T1000 (cell line): Measurements from ENCODE around the gene SLC7A5.
A peak's percentile ranks its signal among the peaks of the same experiment; 100 is the strongest.
"Not testable (repeated sequence)": the region's sequence is repeated elsewhere in the genome, so short reads cannot be mapped to it uniquely, and the experiment has no call there.

Experiments used
- DNase-seq: peaks from one replicate; lab custom pipeline; 2025; ENCODE audit warnings: mixed read lengths; lab: John Stamatoyannopoulos, UW

Gene SLC7A5

DNA sequence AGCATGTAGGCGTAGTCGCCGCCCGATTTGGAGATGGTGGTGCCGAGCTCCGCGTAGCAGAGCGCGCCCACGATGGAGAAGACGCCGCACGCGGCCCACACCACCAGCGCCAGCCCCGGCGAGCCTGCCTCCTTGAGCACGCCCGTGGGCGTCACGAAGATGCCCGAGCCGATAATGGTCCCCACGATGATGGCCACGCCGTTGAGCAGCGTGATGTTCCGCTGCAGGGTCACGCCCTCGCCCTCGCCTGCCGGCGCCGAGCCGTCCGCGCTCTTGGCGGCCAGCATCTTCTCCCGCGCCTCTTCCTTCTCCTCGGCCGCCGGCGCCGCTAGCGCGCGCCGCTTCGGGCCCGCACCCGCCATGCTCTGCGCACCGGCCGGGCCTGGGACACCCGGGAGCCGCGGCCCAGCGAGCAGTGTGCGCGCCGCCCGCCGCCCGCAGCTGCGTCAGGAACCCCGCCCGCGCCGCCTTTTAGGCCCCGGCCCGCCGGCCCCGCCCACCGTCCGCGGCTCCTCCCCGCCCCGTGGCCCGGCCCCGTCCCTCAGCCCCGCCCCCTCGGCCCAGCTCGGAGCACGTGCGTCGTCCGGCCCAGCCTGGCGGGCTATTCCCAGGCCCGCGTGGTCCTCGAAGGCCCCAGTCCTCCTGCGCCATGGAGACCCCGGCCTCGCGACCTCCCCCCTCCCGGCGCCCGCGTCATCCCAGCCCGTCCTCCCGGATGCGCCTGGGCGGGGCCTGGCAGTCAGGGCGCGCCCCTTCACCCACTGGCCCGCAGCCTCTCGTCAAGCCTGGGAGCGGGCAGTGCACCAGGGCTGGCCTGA is at the start of gene SLC7A5:
Gene SLC7A5 (minus strand): TSS at position 447 of the 818 bp plus-strand sequence. CDS start 85 bp downstream, at position 362.
- DNase-seq: peak; percentile 66

DNA sequence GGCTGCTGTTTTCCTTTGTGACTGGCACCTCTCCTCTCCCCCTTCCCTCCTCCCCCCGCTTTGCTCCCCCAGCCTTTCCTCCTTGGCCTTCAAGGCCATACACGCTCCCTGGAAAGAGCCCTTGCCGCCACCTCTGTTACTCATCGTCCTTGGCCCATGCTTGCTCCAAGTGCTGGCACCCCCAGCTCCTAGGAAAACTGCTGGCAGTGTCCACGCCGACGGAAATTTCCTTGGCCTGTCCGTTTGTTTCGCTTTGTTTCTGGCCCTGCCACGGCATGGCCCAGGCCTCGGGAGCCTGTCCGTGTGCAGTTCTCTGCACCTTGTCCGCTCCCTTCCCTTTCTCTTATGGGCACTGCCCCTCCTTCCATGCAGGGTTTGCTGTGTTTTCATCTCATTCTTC is 49.0 kb upstream of the SLC7A5 start:
- DNase-seq: no peak

DNA sequence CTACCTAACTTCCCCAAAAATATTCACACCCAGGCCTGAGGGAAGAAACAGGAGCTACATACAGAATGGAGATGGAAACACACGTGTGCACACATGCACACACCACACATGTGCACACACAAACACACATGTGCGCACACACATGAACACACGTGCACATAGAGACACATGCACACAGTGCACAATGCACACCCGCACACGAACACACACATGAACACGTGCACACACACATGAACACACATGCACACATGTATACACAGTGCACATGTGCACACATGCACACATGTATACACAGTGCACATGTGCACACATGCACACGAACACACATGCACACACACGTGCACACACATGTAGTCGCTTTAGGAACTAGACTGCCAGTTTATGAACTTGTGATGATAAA is 48.2 kb upstream of the SLC7A5 start:
- no peak for DNase-seq

DNA sequence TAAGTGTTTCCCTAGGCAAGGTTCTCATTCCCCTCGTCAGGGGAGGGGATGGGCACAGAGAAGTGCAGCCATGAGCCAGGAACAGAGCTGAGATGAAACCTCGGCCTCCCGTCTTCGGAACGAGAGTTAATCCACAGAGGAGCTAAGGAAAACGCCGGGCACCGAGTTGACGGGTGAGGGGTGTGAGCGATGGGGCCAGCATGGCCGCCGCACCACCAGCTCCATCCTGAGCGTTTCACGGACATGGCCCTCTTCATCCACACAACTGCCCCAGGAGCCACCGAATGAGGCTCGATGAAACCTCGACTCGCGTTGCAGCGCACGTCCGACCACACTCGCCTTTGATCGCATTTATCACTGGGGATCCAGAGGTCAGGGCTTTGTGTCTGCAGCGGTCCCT is 45.5 kb upstream of the SLC7A5 start:
- DNase-seq: no peak

DNA sequence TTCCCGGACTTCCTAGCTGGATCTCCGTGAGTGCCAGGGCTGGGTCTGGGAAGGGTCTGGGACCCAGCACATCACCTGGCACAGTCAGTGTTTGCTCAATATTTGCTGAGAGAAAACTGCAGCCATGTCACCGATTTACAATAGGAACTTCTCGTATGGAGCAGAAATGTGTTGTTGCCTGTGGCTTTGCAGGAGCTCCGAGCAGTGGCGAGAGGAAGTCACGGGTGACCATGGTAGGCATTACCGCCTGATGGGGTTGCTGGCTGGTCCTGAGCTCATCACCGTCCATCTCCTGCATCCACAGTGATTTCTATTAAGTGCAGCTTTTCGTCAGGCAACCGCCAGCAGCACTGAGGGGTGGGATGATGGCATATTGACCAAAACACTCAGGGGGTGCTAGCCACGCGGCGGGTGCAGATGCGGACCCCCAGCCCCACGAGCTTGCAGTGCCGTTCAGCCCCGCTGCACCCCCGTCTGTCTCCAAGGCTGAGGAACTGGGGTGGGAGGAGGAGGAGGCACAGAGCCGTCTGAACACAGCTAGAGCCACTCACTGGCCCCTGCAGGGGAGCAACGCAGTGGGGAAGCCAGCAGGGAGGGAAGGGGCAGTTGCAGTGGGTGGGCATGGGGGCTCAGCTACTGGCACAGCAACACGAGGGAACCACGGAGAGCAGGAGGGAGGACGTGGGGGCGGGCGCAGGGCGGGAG is 44.9 kb upstream of the SLC7A5 start:
- not testable (repeated sequence) for DNase-seq

DNA sequence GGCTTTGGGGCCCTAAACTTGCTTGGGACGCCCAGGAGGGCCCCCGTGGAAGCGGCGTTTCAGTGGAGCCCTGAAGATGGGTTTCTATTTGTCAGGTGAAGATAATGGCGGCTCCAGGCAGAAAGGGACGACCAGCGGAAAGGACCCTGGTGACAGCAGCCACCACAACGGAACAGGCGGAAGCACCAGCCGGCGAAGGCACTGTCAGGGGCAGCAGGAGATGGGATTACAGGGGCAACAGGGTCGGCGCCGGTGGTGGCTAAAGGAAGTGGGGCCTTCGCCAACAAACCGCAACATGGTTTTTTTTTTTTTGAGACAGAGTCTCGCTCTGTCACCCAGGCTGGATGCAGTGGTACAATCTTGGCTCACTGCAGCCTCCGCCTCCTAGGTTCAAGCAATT is 43.4 kb upstream of the SLC7A5 start:
- DNase-seq: not testable (repeated sequence)

DNA sequence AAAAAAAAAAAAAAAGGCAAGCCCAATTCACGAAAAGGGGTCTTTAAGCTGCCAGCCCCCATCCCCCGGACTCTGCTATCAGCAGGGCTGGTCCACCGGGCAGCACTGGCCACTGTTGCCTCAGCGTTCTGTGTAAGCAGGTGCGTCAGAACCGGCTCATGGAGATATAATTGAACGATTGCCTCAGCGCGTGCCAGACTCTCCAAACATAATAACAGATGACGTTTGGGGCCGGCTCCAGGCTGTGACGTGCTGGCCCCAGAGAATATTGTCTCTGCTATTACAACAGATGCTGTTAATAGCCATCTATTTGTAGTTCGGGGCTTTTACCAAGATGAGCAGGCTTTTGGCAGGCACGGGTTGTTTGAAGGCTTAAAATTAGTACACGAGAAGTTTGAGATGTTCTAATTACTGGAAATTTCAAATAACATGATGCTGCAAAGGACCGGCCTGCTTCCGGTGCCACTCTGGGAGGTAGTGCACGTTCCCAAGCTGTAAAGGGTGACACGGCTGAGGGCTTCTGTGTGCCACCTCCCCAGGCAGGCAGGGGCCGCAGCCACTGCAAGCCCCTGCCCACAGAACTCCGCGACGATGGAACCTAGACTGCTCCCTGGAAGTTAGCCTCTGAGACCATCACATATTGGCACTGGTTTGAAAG is 41.9 kb upstream of the SLC7A5 start:
- DNase-seq: peak; percentile 17

DNA sequence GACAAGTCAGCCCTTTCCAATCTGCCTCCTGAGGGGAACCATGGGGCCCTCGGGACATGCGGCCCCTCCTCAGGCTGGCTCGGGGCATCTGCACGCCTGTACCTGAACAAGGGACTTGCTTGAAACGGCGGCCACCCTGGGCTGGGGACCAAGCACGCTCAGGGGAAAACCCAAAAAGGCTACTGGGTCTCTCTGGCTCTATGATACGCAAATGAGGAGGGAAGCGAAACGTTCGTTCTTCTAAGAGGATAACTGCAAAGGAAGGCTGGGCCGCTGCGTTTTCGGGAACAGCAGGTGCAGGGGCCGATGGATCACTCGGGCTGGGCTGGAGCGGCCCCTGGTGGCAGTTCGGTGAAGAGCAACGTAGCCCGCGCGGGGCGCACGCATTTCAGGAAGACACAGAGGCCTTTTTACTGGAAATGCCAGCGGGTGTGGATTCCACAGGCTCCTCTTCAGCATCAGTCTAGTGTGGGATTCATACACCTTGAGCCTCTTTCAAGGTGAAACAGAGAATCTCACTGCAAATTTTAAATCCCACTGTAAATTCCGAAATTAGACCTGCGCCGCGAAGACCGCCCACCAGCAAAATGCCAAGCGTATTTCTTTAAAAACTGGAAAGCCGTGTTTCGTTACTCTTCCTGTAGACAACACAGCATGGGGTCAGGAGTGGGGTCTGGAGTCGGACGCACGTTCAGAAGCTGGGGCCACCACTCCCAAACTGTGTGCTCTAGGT is 40.1 kb upstream of the SLC7A5 start:
- DNase-seq: peak; percentile 2

DNA sequence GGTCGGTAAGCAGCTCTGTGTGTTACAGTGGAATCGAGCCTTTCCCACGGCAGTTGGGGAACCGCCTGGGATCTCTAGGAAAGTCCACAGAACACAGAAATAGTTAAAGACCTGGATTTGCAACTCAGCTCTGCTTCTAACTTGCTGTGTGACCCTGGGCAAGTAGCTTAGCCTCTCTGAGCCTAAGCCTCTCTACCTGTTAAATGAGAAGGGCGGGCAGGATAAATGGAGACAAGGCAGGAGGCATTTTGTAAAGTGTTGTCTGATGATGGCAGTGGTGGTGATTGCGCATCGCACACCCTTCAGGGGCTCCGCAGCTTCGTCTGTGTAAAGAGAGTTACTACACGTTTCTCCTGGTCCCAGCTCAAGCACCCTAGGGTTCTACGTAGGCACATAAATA is 38.8 kb upstream of the SLC7A5 start:
- DNase-seq: not testable (repeated sequence)

DNA sequence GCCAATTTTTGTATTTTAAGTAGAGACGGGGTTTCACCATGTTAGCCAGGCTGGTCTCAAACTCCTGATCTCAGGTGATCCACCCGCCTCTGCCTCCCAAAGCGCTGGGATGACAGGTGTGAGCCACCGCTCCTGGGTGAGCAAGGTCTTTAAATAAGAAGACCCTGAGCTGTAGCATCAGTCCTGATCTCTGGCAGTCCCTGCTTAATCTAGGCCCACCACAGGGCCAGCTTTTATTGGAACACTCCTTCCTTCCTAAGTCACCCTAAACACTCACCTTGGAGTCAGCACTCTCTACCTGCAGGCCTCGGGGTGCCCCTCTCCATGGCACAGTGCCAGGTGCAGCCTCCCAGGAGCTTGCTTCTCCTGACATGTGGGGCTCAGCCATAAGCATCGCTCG is 36.2 kb upstream of the SLC7A5 start:
- not testable (repeated sequence) for DNase-seq

DNA sequence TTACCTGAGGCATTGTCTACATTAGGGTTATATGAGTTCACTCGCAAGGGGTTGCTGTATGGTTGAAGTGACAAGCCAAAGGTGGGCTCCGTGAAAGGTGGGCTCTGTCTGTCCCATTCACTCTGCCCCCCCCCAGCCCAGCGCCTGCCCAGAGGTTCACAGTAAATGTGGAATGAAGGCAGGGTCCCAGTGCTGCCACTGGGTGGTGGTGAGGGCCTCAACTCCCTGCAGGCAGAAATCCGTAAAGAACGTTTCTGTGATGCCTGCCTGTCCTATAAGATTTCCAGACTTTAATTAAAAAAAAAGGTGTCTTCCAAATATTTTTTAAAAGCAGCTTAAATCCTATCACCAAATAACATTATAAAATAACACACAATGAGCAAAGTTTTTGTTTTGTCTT is 35.7 kb upstream of the SLC7A5 start:
- DNase-seq: not testable (repeated sequence)

DNA sequence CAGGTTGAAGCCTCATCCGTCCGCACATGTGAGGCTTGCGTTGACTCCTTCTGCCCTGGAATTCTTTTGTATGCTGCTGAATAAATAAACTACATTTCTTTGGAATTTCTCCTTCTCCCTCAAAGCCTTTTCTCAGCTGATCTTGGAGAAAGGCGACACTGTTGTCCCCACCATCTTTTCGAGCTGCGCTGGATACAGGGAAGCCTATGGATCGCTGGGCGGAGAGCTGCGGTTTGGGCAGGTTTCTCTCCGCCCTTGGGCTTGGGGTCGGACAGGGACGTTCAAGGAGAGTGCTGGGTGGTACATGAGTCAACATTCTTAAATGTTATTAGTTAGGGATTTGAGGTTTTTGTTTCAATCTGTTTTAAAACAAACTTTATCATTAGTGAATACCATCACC is 31.2 kb upstream of the SLC7A5 start:
- not testable (repeated sequence) for DNase-seq

DNA sequence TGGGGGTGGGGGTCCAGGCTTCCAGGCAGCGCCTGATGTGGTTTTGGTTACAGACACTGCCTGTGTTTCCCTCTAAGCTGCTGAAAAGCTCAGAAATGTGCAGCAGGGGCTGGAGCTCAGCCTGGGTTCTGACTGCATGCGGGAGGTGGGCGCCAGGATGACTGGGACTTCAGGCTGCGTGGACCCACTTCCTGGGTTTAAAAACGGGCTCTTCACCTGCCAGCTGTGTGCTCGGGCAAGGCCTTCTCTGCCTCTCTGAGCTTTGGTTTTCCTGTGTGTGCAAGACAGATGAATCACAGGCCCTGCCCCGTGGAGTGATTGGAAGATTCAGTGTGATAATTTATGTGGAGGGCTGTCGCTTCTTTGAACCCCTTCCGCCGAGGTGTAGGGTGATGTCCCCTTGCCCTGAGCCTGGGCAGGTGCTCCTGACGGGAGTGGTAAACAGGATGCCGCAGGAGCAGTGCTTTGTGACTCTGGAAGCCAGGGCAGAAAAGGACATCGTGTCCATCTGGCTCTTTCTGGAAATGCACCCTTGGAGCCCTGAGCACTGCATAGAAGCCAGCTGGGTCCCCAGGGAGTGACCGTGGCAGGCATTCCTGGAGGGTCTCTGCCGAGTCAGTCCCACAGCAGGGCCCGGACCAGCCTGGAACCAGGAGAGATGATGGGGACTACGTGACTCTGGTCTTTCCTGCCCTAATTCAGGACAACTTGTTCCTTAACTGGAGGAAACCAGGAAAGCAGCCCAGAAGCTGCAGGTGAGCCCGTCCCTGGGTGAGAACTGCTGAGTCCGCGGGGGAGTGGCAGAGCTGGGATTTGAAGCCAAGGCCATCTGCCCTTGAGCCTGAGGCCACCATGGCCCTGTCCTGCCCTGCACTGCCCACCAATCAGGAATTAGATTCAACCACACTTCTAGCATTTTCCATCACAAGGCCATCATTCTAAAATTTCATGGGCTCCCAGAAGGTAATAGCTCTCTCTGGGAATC is 28.5 kb upstream of the SLC7A5 start:
- no peak for DNase-seq

DNA sequence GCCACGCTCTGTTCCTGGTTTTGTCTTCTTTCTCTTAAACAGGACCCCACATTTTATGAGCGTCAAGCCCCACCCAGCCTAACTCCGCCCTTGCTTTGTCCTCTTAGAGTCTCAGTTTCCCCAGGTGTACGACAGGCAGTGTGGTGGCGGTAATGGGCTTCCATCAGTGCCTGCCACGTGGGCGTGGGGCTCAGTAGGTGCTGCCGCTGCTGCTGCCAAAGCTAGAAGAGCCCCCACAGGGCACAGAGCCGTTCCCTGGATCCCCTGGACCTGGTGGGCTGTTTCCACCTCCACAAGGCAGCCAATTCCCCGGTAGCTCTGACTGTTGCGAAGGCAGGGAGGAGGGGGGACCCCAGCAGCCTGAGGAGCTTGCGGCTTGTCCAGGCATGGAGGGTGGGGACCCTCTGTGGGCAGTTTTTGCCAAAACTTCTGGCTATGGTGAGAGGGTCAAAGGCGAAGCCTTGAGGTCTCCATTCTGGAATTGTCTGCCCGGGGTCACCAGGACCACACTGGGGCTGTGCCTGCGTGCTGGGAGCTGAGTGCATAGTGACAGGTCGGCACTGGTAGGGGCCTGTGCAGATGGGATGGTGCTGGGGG is 27.7 kb upstream of the SLC7A5 start:
- not testable (repeated sequence) for DNase-seq

DNA sequence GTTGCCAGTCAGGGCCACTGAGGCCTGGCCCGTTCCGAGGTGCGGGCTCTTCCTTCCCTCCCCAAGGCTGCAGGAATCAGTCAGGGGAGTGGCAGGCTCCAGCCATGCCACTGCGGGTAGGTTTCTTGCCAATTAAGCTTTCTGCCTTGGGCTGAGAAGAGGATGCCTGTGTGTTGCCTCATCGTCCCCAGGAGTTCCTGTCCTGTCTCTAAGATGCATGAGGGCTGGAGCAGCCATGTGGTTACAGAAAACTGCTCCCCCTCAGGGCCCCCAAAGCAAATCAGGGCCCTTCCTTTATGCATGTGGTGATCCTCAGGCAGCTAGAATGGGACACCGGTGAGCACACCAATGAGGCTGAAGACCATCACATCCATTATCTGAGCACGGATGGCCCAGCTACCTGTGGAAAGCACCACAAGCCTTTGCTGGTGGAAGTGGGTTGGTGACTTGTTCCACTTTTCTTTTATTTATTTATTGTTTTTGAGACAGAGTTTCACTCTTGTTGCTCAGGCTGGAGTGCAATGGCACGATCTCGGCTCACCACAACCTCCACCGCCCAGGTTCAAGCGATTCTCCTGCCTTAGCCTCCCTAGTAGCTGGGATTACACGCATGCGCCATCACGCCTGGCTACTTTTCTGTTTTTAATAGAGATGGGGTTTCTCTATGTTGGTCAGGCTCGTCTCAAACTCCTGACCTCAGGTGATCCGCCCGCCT is 27.0 kb upstream of the SLC7A5 start:
- DNase-seq: not testable (repeated sequence)

DNA sequence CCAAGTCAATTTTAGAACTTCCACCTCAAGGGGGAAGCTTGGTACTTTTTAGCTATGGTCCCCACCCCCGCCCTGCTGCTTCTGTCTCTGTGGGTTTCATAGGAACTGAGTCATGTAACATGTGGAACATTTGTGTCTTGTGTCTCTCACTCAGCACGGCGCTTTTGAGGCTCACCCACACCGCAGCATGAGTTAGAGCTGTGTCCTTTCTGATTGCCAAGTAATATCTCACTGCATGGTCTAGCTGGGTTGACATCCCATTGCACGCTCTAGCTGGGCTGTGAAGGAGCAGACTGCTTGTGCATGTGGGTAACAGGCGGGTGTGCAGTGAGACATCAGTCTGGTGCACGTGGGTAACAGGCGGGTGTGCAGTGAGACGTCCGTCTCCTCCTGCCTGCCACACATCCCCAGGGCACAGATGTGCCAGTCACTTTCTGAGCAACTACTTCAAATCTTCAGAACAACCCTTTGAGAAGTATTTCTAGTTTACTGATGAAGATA is 26.4 kb upstream of the SLC7A5 start:
- no peak for DNase-seq

DNA sequence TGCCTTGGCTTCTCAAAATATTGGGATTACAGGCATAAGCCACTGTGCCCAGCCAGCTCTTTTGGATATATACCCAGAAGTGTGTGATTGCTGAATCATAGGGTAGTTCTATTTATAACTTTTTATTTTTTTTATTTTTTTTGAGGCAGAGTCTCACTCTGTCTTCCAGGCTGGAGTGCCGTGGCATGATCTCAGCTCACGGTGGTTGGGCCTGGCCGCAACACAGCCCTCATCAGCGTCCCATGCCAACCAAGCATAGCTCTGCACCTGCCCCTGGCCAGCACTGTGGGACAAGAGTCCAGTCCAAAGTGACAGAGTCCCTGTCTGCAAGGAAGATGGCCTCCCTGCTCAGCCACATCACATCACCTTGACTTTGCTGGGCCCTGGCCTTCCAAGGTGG is 24.7 kb upstream of the SLC7A5 start:
- not testable (repeated sequence) for DNase-seq

DNA sequence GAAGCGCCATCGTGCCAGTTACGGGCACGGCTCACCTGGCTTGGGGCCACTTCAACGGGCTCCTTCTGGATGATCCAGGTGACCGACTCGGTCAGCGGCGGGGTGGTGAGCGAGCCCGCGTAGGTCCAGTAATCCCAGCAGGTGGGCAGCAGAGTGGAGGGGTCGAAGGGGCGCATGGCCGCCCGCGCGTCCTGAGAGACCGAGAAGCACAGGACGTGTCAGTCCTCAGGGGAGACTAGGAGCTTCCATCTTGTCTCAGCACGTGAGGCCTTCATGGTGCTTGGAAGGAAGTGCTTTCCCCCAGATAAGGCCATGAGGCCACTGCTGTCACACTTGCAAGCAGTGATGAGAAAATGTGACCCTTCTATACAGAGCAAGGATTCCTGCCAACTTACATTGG is 22.5 kb upstream of the SLC7A5 start:
- no peak for DNase-seq

DNA sequence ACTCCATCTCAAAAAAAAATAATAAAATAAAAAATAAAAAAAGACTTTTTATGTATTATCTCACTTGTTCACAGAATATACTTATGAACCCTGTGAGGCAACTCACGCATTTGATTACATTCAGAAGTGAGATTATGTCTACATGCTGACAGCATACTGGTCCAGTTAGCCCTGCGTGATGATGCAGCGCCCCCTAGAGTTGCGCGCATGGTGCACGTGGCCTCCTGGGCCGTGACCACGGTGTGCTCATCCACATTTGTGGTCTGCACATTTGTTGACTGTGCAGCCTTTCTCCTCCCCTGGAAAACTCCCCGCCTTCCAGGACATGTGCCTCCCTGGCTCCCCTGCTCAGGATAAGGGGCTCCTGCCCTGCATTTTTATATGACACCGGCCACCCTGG is 20.5 kb upstream of the SLC7A5 start:
- DNase-seq: not testable (repeated sequence)

DNA sequence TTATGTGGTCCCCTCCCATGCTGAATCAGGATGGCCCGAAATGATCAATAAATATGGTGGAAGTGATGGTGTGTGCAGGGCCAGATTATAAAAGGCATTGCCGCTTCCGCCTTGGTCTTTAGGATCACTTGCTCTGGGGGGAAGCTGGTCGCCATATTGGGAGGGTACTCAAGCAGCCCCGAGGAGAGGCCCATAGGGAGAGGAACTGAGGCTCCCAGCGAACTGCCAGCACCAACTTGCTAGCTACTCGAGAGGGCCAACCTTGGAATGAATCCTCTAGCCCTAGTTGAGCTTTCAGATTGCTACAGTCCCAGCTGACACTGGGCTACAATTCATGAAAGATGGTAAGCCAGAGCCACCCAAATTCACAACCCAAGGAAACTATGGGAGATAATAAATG is 19.0 kb upstream of the SLC7A5 start:
- not testable (repeated sequence) for DNase-seq
